Activated CD4-positive, alpha-beta T cell treated with anti-CD3 and anti-CD28 coated beads, Interleukin-2, Interleukin-4, amounts not matched to agents 100 ng/mL and 50 ng/mL, durations not matched to agents 16 hours and 8 hours (primary cell): ENCODE results near the gene TSPAN14.

Experiments
- DNase-seq: peaks from one replicate; pipeline ENCODE4 v3.0.0-alpha.2; 2020; ENCODE audit warnings: low spot score

TSPAN14 gene

GRCh38 chr10:80504158-80504811, 50.2 kb downstream of the TSPAN14 start:
- DNase-seq: no peak

- DNase-seq: no peak
Measured at GRCh38 chr10:80504897-80505465, 50.9 kb downstream of the TSPAN14 start.

GRCh38 chr10:80506189-80506575, 52.1 kb downstream of the TSPAN14 start:
- DNase-seq: no peak

DNA sequence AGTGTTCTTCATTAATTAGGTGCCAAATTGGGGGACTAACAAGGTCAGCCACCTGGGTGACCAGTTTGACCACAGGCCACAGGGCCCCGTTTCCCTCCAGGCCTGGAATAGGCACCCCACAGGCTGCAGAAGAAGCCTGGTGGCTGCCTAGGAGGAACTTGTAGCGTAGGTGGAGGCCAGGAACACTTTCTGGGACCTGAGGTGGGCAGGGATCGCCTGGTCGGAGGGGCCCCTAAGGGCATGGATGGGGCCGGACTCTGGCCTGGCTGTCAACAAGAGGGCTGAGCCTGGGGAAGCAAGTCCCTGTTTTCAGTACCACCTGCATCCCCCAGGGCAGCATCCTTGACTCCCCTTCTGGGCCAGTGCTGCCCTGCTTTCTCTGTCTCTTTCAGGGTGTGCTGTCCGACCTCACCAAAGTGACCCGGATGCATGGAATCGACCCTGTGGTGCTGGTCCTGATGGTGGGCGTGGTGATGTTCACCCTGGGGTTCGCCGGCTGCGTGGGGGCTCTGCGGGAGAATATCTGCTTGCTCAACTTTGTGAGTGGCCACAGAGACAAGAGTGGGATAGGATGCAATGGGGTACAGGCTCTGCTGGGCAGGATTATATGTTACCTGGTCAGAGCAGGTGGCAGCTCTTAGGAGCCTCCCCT, 52.9 kb downstream of the TSPAN14 start:
- DNase-seq: no peak

DNA sequence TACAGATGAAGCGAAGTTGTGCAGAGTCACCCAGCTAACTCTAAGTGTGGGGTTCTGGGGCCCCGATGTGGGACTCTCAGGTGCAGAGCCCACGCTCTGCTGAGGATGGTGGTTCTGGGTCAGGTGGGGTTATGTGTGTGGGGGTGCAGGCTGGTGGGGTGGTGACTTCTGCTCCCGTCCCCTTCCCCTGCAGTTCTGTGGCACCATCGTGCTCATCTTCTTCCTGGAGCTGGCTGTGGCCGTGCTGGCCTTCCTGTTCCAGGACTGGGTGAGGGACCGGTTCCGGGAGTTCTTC, 54.9 kb downstream of the TSPAN14 start:
- DNase-seq: no peak

DNA sequence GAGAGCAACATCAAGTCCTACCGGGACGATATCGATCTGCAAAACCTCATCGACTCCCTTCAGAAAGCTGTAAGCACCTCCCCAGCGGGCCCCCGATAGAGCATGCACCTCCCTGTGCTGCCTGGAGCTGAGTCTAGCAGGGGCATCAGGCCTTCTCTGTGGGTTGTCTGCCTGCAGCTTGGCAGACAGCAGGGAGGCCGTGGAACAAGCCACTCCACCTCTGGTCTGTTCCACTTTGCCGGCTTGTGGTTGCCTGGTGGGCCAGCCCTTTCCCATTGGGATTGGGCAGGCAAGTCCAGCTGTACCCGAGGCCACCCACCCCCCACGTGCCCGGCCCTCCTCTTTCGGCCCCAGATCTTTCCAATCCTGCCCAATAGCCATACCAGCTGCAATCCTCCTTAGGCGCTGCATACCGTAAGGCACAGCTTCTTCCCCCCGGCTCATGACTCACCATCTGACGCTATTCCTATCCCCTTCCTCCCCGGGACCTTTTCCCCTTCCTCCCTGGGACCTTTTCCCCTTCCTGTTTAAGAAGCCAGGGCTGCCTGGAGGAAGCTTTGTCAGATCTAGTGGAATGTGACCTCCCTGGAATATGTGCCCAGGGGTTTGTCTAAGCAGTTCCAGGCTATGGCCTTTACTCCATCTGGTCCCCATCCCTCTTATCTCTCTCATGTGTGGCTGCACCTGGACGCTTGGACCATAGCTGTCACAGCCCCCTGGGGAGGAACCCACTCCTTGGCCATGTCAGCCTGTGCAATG, 55.5 kb downstream of the TSPAN14 start:
- DNase-seq: no peak

- no peak for DNase-seq
Measured at GRCh38 chr10:80512031-80512526, 58.0 kb downstream of the TSPAN14 start.

DNA sequence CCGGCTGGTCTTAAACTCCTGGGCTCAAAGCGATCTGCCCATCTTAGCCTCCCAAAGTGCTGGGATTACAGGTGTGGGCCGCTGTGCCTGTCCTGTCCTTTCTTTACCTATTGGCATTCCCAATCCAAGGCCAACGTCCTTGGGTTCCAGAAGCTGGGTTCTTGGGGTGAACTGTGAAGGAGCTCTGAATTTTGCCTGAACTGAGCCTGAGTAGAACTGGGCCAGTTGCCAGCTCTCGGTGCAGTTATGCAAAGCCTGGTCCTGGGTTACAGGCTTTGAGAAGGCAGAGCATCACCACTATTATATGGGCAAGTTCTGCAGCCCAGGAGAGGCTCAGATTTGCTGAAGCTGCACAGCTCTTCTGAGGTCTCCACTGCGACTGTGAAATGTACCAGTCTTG, 59.0 kb downstream of the TSPAN14 start:
- no peak for DNase-seq

DNA sequence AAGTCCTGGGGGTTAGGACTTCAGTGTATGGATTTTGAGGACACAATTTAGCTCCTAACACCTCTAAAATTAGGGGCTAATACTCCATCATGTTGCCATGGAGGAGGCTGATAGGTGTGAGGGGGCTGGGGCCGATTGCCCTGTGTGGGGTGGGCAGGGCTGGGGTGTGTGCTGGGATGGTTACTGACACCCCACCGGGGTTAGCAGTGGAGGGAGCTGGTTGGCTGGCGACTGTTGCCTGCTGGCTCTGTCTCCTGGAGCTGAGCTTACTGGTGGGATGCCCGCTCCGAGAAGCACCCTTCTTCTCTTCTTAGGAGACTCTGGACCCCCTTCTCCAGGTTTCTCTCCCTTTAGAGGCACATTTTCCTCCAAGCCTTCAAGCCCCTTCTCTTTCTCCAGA, 61.4 kb downstream of the TSPAN14 start:
- DNase-seq: no peak

GRCh38 chr10:80515941-80516340, 61.8 kb downstream of the TSPAN14 start:
- no peak for DNase-seq

- no peak for DNase-seq
Measured at GRCh38 chr10:80516506-80517075, 62.5 kb downstream of the TSPAN14 start.

GRCh38 chr10:80517416-80518142, 63.5 kb downstream of the TSPAN14 start:
- DNase-seq: no peak

DNA sequence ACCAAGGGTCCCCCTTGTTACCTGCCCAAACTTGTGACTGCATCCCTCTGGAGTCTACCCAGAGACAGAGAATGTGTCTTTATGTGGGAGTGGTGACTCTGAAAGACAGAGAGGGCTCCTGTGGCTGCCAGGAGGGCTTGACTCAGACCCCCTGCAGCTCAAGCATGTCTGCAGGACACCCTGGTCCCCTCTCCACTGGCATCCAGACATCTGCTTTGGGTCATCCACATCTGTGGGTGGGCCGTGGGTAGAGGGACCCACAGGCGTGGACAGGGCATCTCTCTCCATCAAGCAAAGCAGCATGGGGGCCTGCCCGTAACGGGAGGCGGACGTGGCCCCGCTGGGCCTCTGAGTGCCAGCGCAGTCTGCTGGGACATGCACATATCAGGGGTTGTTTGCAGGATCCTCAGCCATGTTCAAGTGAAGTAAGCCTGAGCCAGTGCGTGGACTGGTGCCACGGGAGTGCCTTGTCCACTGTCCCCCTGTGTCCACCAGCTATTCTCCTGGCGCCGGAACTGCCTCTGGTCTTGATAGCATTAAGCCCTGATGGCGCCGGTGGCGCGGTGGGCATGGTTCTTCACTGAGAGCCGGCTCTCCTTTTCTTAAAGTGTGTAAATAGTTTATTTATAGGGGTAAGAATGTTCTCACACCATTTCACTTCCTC, 64.2 kb downstream of the TSPAN14 start:
- no peak for DNase-seq

- DNase-seq: no peak
Measured at GRCh38 chr10:80518807-80519360, 64.8 kb downstream of the TSPAN14 start.

- no peak for DNase-seq
Measured at GRCh38 chr10:80519936-80520650, 66.0 kb downstream of the TSPAN14 start.

DNA sequence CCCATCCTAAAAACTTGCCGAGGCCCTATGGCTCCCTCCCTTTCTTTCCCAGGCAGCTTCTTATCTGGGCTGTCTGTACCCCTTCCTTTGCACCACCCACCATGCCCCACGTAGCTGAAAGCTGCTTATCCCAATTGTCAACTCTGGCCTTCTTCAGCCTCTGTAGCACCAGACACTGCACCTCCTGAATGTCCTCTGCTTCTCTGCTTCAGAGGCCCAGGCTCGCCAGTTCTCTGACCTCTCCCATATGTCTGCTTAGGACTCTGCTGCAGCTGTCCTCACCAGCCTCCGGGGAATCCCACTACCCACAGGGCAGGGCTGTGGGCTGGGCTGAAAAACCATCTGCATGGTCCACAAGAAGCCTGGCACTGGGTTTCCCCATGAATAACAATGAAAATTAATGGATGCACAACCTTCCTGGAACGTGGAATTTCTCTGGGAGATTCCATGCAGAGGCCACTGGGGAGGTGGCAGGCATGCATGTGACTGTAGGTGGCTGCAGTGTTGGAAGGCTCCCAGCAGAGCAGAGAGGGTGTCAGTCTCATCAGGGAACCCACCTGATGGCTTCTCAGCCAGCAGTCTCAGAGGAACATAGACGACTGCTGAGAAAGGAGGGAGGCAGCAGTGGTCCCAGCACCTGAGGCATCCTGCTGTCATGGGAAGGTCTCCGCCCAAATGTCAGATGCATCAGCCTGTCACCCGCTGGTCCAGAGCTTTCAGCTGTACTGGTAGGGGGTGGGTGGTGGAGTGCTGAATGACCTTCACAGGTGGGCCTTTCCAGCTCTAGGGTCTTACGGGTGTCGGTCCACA, 66.8 kb downstream of the TSPAN14 start:
- DNase-seq: no peak

DNA sequence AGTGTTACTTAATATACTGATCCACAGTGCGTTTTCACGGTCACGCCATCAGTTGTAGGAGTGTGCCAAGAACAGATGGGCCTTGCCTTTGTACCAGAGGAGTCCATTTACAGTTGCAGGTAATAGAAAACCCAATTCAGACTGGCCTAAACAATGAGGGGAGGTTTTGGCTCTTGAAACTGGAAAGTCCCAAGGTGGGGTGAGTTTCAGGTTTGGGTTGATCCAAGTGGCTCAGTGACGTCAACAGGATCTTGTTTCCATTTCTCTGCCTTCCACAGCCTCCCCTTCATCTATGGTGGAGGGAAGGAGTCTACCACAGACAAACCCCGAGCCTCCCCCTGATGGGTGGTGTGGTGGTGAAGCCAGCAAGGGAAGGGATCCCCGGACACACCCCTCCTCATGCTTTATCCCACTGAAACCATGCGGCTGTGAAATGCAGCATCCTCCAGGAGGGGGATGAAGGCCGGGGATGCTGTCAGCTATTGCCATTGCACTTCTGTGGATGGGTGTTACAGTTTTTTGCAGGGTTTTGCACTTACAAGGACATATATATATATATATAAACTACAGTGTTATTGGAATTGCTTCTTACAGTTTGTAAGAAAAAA, 68.8 kb downstream of the TSPAN14 start:
- no peak for DNase-seq

DNA sequence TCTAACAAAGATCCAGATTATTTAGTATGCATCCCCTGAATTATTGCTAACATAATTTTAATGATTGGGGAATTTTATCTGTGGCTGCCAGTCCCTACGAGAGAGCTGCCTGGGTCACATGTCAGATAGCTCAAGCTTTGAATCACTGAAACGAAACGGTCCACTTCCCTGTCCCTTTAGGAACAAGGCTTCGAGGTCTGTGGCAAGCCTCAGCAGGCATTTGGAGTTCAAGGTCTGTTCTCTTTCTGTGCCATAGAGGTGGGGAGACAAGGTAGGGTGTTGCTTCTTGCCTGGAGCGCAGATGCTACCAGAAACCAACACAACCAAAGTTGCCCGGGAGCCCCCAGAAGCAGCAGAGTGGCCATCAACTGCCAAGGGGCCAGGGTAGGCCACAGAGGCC, 69.7 kb downstream of the TSPAN14 start:
- DNase-seq: no peak
